Transverse colon (tissue), 4 donors: ENCODE measurements around the gene TPSAB1. TPM values are rescaled to one million over a fixed set of nuclear protein-coding genes. Genes with fewer than 3 reads are reported as not detected.
"Not testable (repeated sequence)": the region's sequence is repeated elsewhere in the genome, so short reads cannot be mapped to it uniquely, and the experiment has no call there.

ENCODE experiments used
- DNase-seq: peaks from one replicate; pipeline ENCODE4 v3.0.0-alpha.2; 2019
- H3K27ac ChIP-seq, 4 donors: fragments of 200-600 bp; sonication (generic); 2 replicates each; pipeline ENCODE4 v1.5.1; 2016 to 2018; ENCODE audit warnings: inconsistent platforms in 4 of 4
- H3K27me3 ChIP-seq: fragments of 200-600 bp; sonication (generic); 2 replicates; pipeline ENCODE4 v1.5.1; 2017; ENCODE audit warnings: inconsistent platforms
- H3K36me3 ChIP-seq, 4 donors: fragments of 200-600 bp; sonication (generic); 2 replicates each; pipeline ENCODE4 v1.5.1; 2017 to 2019; ENCODE audit warnings: inconsistent platforms in 4 of 4
- H3K4me1 ChIP-seq, 4 donors: fragments of 200-600 bp; sonication (generic); 2 replicates each; pipeline ENCODE4 v1.5.1; 2017 to 2020; ENCODE audit warnings: inconsistent platforms in 4 of 4
- H3K4me3 ChIP-seq, 4 donors: fragments of 200-600 bp; sonication (generic); 1 replicate in 1 of 4; 2 replicates in 3 of 4; pipeline versions ENCODE4 v1.5.1 to v1.6.1; 2017 to 2019; ENCODE audit warnings: inconsistent platforms in 4 of 4
- H3K9me3 ChIP-seq, 2 donors: fragments of 200-600 bp; sonication (generic); 2 replicates each; pipeline ENCODE4 v1.5.1; 2017 to 2019; ENCODE audit warnings: inconsistent platforms in 2 of 2
- CTCF ChIP-seq, 5 experiments: fragments of 200-600 bp in 3 of 5; fragments of 450-650 bp in 2 of 5; sonication (generic) in 3 of 5; IDR thresholded peaks; 1 replicate in 2 of 5; 2 replicates in 3 of 5; pipeline ENCODE4 v1.5.1; 2016 to 2017; ENCODE audit warnings: antibody characterized with exemption in 5 of 5, inconsistent platforms in 3 of 5, mild to moderate bottlenecking in 2 of 5, moderate library complexity in 1 of 5
- EP300 ChIP-seq: sonication (generic); formaldehyde crosslinking; IDR thresholded peaks from one replicate; pipeline ENCODE4 v1.6.1; 2017; ENCODE audit warnings: antibody characterized with exemption, low read depth
- POLR2A ChIP-seq: fragments of 450-650 bp; IDR thresholded peaks from one replicate; pipeline ENCODE4 v1.6.1; 2016; ENCODE audit warnings: antibody characterized with exemption, mild to moderate bottlenecking, moderate library complexity
- POLR2AphosphoS5 ChIP-seq, 3 donors: sonication (generic); formaldehyde crosslinking; IDR thresholded peaks; one replicate each; pipeline ENCODE4 v1.6.1; 2016; ENCODE audit warnings: antibody characterized with exemption in 3 of 3
- WGBS, 2 donors: methylation state at CpG; one replicate each; pipeline ENCODE4 v1.1.5; 2018; ENCODE audit warnings: low coverage in 1 of 2; 5-methylcytosine and 5-hydroxymethylcytosine counted together
- in situ Hi-C, 4 donors: fragments of 200-750 bp; cut with MboI; loops; one replicate each; pipeline versions ENCODE4 v1.15.0 to v1.15.1; 2017; ENCODE audit warnings: low sequenced_read_pairs in 3 of 4, low pct_ligation_motif_present in 1 of 4, low pct_unique_long_range_greater_than_20kb in 1 of 4
- intact Hi-C: fragments of 100-400 bp; cut with DNase I; formaldehyde crosslinking; loops from one replicate; pipeline ENCODE4 v1.15.1; 2023; ENCODE audit warnings: low total_unique reads
- total RNA-seq, 4 donors: library from RNA; depleted of rRNA; stranded (reverse); fragments of >200 nt; gene quantifications; one replicate each; pipeline ENCODE4 v1.1.0, GENCODE V29; 2016

The TPSAB1 gene
- total RNA-seq, 4 donors from 2014 or later: 9.4 to 33.7 (median 23.8) TPM

GRCh38 chr16:1230471-1231212, 9.9 kb upstream of the TPSAB1 start:
- intact Hi-C loops, H3K27me3 ChIP-seq, DNase-seq, H3K9me3 ChIP-seq, H3K36me3 ChIP-seq, H3K27ac ChIP-seq, H3K4me3 ChIP-seq, H3K4me1 ChIP-seq, in situ Hi-C loops: not testable (repeated sequence)
- 78% methylated on average over 16 of the region's 17 CpGs; no CpG with 5 or more reads in 1 of the 2 donors for WGBS, 2 donors

GRCh38 chr16:1231301-1231700, 9.2 kb upstream of the TPSAB1 start:
- intact Hi-C loops, H3K27ac ChIP-seq, H3K36me3 ChIP-seq, H3K27me3 ChIP-seq, H3K9me3 ChIP-seq, H3K4me1 ChIP-seq, in situ Hi-C loops, DNase-seq, H3K4me3 ChIP-seq: not testable (repeated sequence)
- 100% methylated on average over 2 of the region's 7 CpGs; no CpG with 5 or more reads in 1 of the 2 donors for WGBS, 2 donors

- no CpG with 5 or more reads among the region's 47 CpGs for WGBS, 2 donors
- not testable (repeated sequence) for H3K27ac ChIP-seq
Observed at GRCh38 chr16:1232049-1232748, 8.3 kb upstream of the TPSAB1 start.

GRCh38 chr16:1236659-1237058, 3.8 kb upstream of the TPSAB1 start:
- DNase-seq, H3K4me1 ChIP-seq, H3K27me3 ChIP-seq, H3K4me3 ChIP-seq, H3K9me3 ChIP-seq, H3K27ac ChIP-seq, intact Hi-C loops, H3K36me3 ChIP-seq, in situ Hi-C loops: not testable (repeated sequence)
- no CpG with 5 or more reads among the region's 29 CpGs for WGBS, 2 donors

More at GRCh38 chr16:1232049-1232748, 8.3 kb upstream of the TPSAB1 start:
- H3K36me3 ChIP-seq, H3K4me3 ChIP-seq, H3K27me3 ChIP-seq, H3K4me1 ChIP-seq, H3K9me3 ChIP-seq, DNase-seq, in situ Hi-C loops, intact Hi-C loops: not testable (repeated sequence)

GRCh38 chr16:1237990-1238389, 2.5 kb upstream of the TPSAB1 start:
- in situ Hi-C loops: no loop called here
- Histone ChIP-seq H3K4me3 (no peak overlapping the region), H3K9me3 (no peaks in the 10 kb centered on the region), H3K27me3 (no peaks in the 10 kb centered on the region), H3K36me3 (no peaks in the 10 kb centered on the region), H3K4me1 (no peaks in the 10 kb centered on the region), H3K27ac (no peak overlapping the region)
- WGBS, 2 donors: 73 to 87% methylated on average over 3 to 9 of the region's 9 CpGs
- intact Hi-C loops: no loop called here
- TF ChIP-seq POLR2AphosphoS5 (IDR thresholded peaks at IDR 0.05) (no peak), CTCF (IDR thresholded peaks at IDR 0.05) (no peak), EP300 (no peak), POLR2A (no peak)
- no peak for DNase-seq

GRCh38 chr16:1238909-1239308, 1.6 kb upstream of the TPSAB1 start:
- H3K4me1 ChIP-seq, intact Hi-C loops, in situ Hi-C loops, H3K4me3 ChIP-seq, H3K36me3 ChIP-seq, DNase-seq, H3K27ac ChIP-seq, H3K27me3 ChIP-seq, H3K9me3 ChIP-seq: not testable (repeated sequence)
- WGBS, 2 donors: 74% methylated on average over 16 of the region's 23 CpGs; no CpG with 5 or more reads in 1 of the 2 donors

GRCh38 chr16:1239575-1239974, 930 bp upstream of the TPSAB1 start:
- H3K4me3 ChIP-seq, H3K27me3 ChIP-seq, intact Hi-C loops, in situ Hi-C loops, H3K36me3 ChIP-seq, DNase-seq, H3K4me1 ChIP-seq, H3K27ac ChIP-seq, H3K9me3 ChIP-seq: not testable (repeated sequence)
- 72% methylated on average over 8 of the region's 9 CpGs; no CpG with 5 or more reads in 1 of the 2 donors for WGBS, 2 donors

- H3K4me1 ChIP-seq, H3K27ac ChIP-seq, H3K9me3 ChIP-seq, in situ Hi-C loops, H3K4me3 ChIP-seq, intact Hi-C loops, H3K36me3 ChIP-seq, DNase-seq: not testable (repeated sequence)
- H3K27me3 ChIP-seq: peaks cover 19% of the 10 kb centered on the region
- WGBS, 2 donors: no CpG with 5 or more reads among the region's 15 CpGs
Observed at GRCh38 chr16:1241081-1241480, 576 bp downstream of the TPSAB1 start.

GRCh38 chr16:1243363-1243762, 2.9 kb downstream of the TPSAB1 start:
- H3K36me3 ChIP-seq, H3K4me3 ChIP-seq, in situ Hi-C loops, DNase-seq, H3K4me1 ChIP-seq, H3K9me3 ChIP-seq, intact Hi-C loops, H3K27ac ChIP-seq: not testable (repeated sequence)
- H3K27me3 ChIP-seq: peaks cover 29% of the 10 kb centered on the region
- WGBS, 2 donors: 54% methylated on average over 6 of the region's 11 CpGs; no CpG with 5 or more reads in 1 of the 2 donors
